Large intestine (tissue), 3 donors: Measurements from ENCODE around the gene BACE2. TPM values are rescaled to one million over a fixed set of nuclear protein-coding genes. Genes with fewer than 3 reads are reported as not detected.

Experiments
- DNase-seq, 2 donors: peaks; one replicate each; pipeline versions ENCODE4 v3.0.0 to v3.0.0-alpha.2; 2013
- H3K27ac ChIP-seq: one replicate; pipeline ENCODE4 v1.5.1; 2013; ENCODE audit warnings: low read length
- H3K27me3 ChIP-seq: 2 replicates; pipeline ENCODE4 v1.6.1; 2013; ENCODE audit warnings: low read length; ENCODE audit not compliant: control insufficient read depth, insufficient read depth
- H3K36me3 ChIP-seq: 2 replicates; pipeline ENCODE4 v1.6.1; 2013; ENCODE audit warnings: low read length; ENCODE audit not compliant: control insufficient read depth, insufficient read depth
- H3K4me1 ChIP-seq: one replicate; pipeline ENCODE4 v1.6.1; 2013; ENCODE audit warnings: low read length; ENCODE audit not compliant: control insufficient read depth, insufficient read depth
- H3K4me3 ChIP-seq: one replicate; pipeline ENCODE4 v1.5.1; 2013; ENCODE audit warnings: low read length
- H3K9me3 ChIP-seq: one replicate; pipeline ENCODE4 v1.6.1; 2013; ENCODE audit warnings: mild to moderate bottlenecking, low read depth, low read length, moderate library complexity; ENCODE audit not compliant: control insufficient read depth
- WGBS: methylation state at CpG from one replicate; pipeline ENCODE4 v1.1.5; 2013; ENCODE audit warnings: low lambda C conversion rate; ENCODE audit not compliant: insufficient coverage; 5-methylcytosine and 5-hydroxymethylcytosine counted together
- polyA plus RNA-seq: library from polyadenylated mRNA; unstranded; fragments of 120-200 nt; gene quantifications from one replicate; pipeline ENCODE4 v1.2.1, GENCODE V29; 2013

BACE2 gene
- polyA plus RNA-seq, 1 donor = 20.7 TPM

GRCh38 chr21:41327753-41328152, 159.8 kb downstream of the BACE2 start:
- H3K4me3 ChIP-seq = no peak overlapping the region
- DNase-seq = no peak
- no peaks in the 10 kb centered on the region for H3K9me3 ChIP-seq
- H3K4me1 ChIP-seq = peaks cover 9% of the 10 kb centered on the region
- no peaks in the 10 kb centered on the region for H3K27me3 ChIP-seq
- H3K27ac ChIP-seq = no peak overlapping the region
- WGBS = no CpG with 5 or more reads among the region's 8 CpGs
- H3K36me3 ChIP-seq = no peaks in the 10 kb centered on the region

GRCh38 chr21:41328660-41329607, 161.0 kb downstream of the BACE2 start:
- no peak for DNase-seq
- Histone ChIP-seq H3K4me1 (peaks cover 8% of the 10 kb centered on the region), H3K27me3 (no peaks in the 10 kb centered on the region), H3K36me3 (no peaks in the 10 kb centered on the region), H3K27ac (no peak overlapping the region), H3K9me3 (no peaks in the 10 kb centered on the region), H3K4me3 (no peak overlapping the region)
- 93% methylated on average over 6 of the region's 16 CpGs for WGBS

Other genes with a start within 250 kb of the BACE2 start
- gene FAM3B, start 148.6 kb downstream of the BACE2 start, polyA plus RNA-seq = 7.4 TPM
- 2.7 TPM for gene MX2, start 193.9 kb downstream of the BACE2 start, polyA plus RNA-seq